Activated T-helper 1 cell treated with anti-CD3 and anti-CD28 coated beads, Interleukin-12 subunit alpha, Interleukin-12 subunit beta, Interleukin-2, Interleukin-4 antibody, amounts not matched to agents 30 ng/mL and 10 ng/mL and 1 ng/mL, durations not matched to agents 14 hours and 24 hours and 36 hours (primary cell): ENCODE results near the gene BICD1. TPM values are rescaled to one million over a fixed set of nuclear protein-coding genes. Genes with fewer than 3 reads are reported as not detected.

ENCODE experiments used
- DNase-seq: peaks from one replicate; pipeline ENCODE4 v3.0.0; 2021; ENCODE audit warnings: low spot score
- H3K27ac Mint-ChIP-seq: one replicate; pipeline ENCODE4 v1.8.0; 2021; ENCODE audit warnings: mild to moderate bottlenecking, mixed read lengths
- H3K27me3 Mint-ChIP-seq: one replicate; pipeline ENCODE4 v1.8.0; 2022; ENCODE audit warnings: mild to moderate bottlenecking, moderate library complexity, mixed read lengths; ENCODE audit not compliant: insufficient read depth
- H3K36me3 Mint-ChIP-seq: one replicate; pipeline ENCODE4 v1.8.0; 2021; ENCODE audit warnings: low read depth, mixed read lengths
- H3K4me1 Mint-ChIP-seq: one replicate; pipeline ENCODE4 v1.8.0; 2021; ENCODE audit warnings: low read depth, mixed read lengths
- H3K4me3 Mint-ChIP-seq: one replicate; pipeline ENCODE4 v1.8.0; 2021; ENCODE audit warnings: mild to moderate bottlenecking, moderate library complexity, mixed read lengths
- H3K9me3 Mint-ChIP-seq: one replicate; pipeline ENCODE4 v1.8.0; 2021; ENCODE audit warnings: mixed read lengths
- intact Hi-C: fragments of 100-400 bp; cut with micrococcal nuclease; formaldehyde crosslinking; loops from one replicate; pipeline ENCODE4 v1.15.1; 2024
- total RNA-seq: library from RNA; stranded (reverse); gene quantifications from 2 replicates; pipeline ENCODE4 v1.2.3, GENCODE V29; 2022

Gene BICD1
- 20.9 and 22.2 TPM in 2 replicates for total RNA-seq

GRCh38 chr12:32106517-32107358 is at the start of gene BICD1:
BICD1 (plus strand) TSS chr12:32106847; CDS start chr12:32107332, 485 bp downstream.
- H3K9me3 Mint-ChIP-seq = no peaks in the 10 kb centered on the region
- peaks cover 19% of the 10 kb centered on the region for H3K27me3 Mint-ChIP-seq
- peak; percentile 76 for DNase-seq
- H3K4me1 Mint-ChIP-seq = peaks cover 36% of the 10 kb centered on the region
- peak within 1 kb of the TSS; percentile 87 for H3K27ac Mint-ChIP-seq
- intact Hi-C loops = loop anchor here (1.0 to 10.0 kb wide), 14 partner anchors 28 to 1918 kb away; partner anchors contain the start of genes ALG10, AMN1, ETFBKMT and RESF1
- H3K36me3 Mint-ChIP-seq = peaks cover 11% of the 10 kb centered on the region
- H3K4me3 Mint-ChIP-seq = peak within 1 kb of the TSS; percentile 98

DNA sequence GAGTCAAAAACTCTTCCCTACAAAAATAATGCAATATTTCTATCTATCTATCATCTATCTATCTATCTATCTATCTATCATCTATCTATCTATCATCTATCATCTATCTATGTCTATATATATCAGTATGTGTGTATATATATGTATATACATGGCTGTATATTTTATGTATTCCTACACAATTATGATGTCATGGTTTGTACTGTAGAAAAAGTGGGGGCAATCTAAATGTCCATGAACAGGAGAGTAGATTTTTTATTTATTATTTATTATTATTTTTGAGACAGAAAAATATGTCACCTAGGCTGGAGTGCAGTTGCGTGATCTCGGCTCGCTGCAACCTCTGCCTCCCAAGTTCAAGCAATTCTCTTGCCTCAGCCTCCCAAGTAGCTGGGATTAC is 45.6 kb upstream of the BICD1 start:
- Mint-ChIP-seq H3K36me3 (no peaks in the 10 kb centered on the region), H3K9me3 (no peaks in the 10 kb centered on the region), H3K4me3 (no peak overlapping the region), H3K27me3 (no peaks in the 10 kb centered on the region), H3K27ac (no peak overlapping the region), H3K4me1 (no peaks in the 10 kb centered on the region)
- intact Hi-C loops = loop anchor here (2.0 kb wide), 3 partner anchors 34 to 244 kb away; no protein-coding TSS in a partner anchor
- DNase-seq = no peak

- no peak overlapping the region for H3K27ac Mint-ChIP-seq
- H3K27me3 Mint-ChIP-seq = no peaks in the 10 kb centered on the region
- H3K4me3 Mint-ChIP-seq = no peak overlapping the region
- no peaks in the 10 kb centered on the region for H3K9me3 Mint-ChIP-seq
- H3K4me1 Mint-ChIP-seq = no peaks in the 10 kb centered on the region
- intact Hi-C loops = no loop called here
- H3K36me3 Mint-ChIP-seq = no peaks in the 10 kb centered on the region
- DNase-seq = no peak
Measured at GRCh38 chr12:32062881-32063280, 43.8 kb upstream of the BICD1 start.

DNA sequence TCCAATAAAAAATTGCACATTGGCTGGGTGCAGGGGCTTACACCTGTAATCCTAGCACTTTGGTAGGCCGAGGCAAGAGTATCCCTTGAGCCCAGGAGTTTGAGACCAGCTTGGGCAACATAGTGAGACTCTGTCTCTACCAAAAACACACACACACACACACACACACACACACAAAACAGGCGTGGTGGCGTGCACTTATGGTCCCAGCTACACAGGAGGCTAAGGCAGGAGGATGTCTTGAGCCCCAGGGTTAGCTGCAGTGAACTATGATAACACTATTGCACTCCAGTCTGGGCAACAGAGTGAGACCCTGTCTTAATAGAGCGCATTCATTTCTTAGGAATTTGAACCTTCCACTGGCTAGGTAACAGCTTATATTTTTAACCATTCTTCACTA is 42.9 kb upstream of the BICD1 start:
- no peak for DNase-seq
- H3K4me1 Mint-ChIP-seq = no peaks in the 10 kb centered on the region
- intact Hi-C loops = no loop called here
- no peaks in the 10 kb centered on the region for H3K27me3 Mint-ChIP-seq
- H3K9me3 Mint-ChIP-seq = no peaks in the 10 kb centered on the region
- H3K36me3 Mint-ChIP-seq = no peaks in the 10 kb centered on the region
- H3K4me3 Mint-ChIP-seq = no peak overlapping the region
- no peak overlapping the region for H3K27ac Mint-ChIP-seq

GRCh38 chr12:32066206-32066605 is 40.4 kb upstream of the BICD1 start:
- Mint-ChIP-seq H3K36me3 (no peaks in the 10 kb centered on the region), H3K9me3 (no peaks in the 10 kb centered on the region), H3K4me1 (no peaks in the 10 kb centered on the region), H3K4me3 (no peak overlapping the region), H3K27ac (no peak overlapping the region), H3K27me3 (no peaks in the 10 kb centered on the region)
- intact Hi-C loops = no loop called here
- DNase-seq = no peak

- intact Hi-C loops = no loop called here
- H3K27ac Mint-ChIP-seq = no peak overlapping the region
- peaks cover 2% of the 10 kb centered on the region for H3K27me3 Mint-ChIP-seq
- no peak for DNase-seq
- H3K4me3 Mint-ChIP-seq = no peak overlapping the region
- H3K36me3 Mint-ChIP-seq = no peaks in the 10 kb centered on the region
- no peaks in the 10 kb centered on the region for H3K4me1 Mint-ChIP-seq
- peaks cover 3% of the 10 kb centered on the region for H3K9me3 Mint-ChIP-seq
Measured at GRCh38 chr12:32069071-32069470, 37.6 kb upstream of the BICD1 start.

DNA sequence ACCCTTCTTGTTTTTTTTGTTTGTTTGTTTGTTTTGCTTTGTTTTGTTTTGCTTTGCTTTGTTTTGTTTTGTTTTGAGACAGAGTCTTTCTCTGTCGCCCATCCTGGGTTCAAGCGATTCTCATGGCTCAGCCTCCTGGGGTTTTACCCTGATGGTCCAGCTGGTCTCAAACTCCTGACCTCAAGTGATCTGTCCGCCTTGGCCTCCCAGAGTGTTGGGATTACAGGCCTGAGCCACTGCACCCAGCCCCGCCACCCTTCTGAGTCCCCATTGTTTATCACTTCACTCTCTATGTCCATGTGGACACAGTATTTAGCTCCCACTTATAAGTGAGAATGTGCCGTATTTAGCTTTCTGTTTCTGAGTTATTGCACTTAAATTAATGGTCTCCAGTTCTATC is 36.9 kb upstream of the BICD1 start:
- no peak for DNase-seq
- intact Hi-C loops = no loop called here
- H3K4me3 Mint-ChIP-seq = no peak overlapping the region
- no peak overlapping the region for H3K27ac Mint-ChIP-seq
- peaks cover 4% of the 10 kb centered on the region for H3K27me3 Mint-ChIP-seq
- H3K4me1 Mint-ChIP-seq = no peaks in the 10 kb centered on the region
- H3K36me3 Mint-ChIP-seq = no peaks in the 10 kb centered on the region
- H3K9me3 Mint-ChIP-seq = peaks cover 3% of the 10 kb centered on the region

GRCh38 chr12:32070370-32070769 is 36.3 kb upstream of the BICD1 start:
- no peak overlapping the region for H3K27ac Mint-ChIP-seq
- H3K9me3 Mint-ChIP-seq = peaks cover 3% of the 10 kb centered on the region
- intact Hi-C loops = no loop called here
- no peaks in the 10 kb centered on the region for H3K4me1 Mint-ChIP-seq
- no peaks in the 10 kb centered on the region for H3K36me3 Mint-ChIP-seq
- peaks cover 4% of the 10 kb centered on the region for H3K27me3 Mint-ChIP-seq
- no peak for DNase-seq
- no peak overlapping the region for H3K4me3 Mint-ChIP-seq

- Mint-ChIP-seq H3K27ac (no peak overlapping the region), H3K4me1 (no peaks in the 10 kb centered on the region), H3K4me3 (no peak overlapping the region), H3K9me3 (peaks cover 3% of the 10 kb centered on the region), H3K36me3 (no peaks in the 10 kb centered on the region), H3K27me3 (peaks cover 4% of the 10 kb centered on the region)
- intact Hi-C loops = no loop called here
- DNase-seq = no peak
Measured at GRCh38 chr12:32072102-32072501, 34.5 kb upstream of the BICD1 start.

- DNase-seq = no peak
- no peak overlapping the region for H3K4me3 Mint-ChIP-seq
- intact Hi-C loops = no loop called here
- H3K36me3 Mint-ChIP-seq = no peaks in the 10 kb centered on the region
- peaks cover 4% of the 10 kb centered on the region for H3K27me3 Mint-ChIP-seq
- H3K27ac Mint-ChIP-seq = no peak overlapping the region
- peaks cover 3% of the 10 kb centered on the region for H3K9me3 Mint-ChIP-seq
- no peaks in the 10 kb centered on the region for H3K4me1 Mint-ChIP-seq
Measured at GRCh38 chr12:32074432-32074831, 32.2 kb upstream of the BICD1 start.

DNA sequence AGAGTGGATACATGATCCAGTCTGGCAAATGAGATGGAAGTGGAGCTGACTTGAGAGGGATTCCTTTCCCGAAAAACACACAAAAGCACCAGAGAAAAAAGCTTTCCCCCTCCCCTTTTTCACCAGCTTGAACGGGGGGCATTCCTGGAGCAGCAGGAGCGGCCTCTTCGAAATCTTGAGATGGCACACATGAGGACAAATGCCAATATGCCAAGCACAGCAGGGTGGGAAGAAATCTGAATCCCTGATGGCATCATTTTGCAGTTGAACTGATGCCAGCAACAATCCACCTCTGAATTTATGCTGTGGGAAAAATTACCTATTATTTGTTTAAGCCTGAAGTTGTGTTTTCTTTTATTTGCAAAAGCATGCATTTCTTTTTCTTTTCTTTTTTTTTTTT is 29.7 kb upstream of the BICD1 start:
- peaks cover 4% of the 10 kb centered on the region for H3K27me3 Mint-ChIP-seq
- no peak for DNase-seq
- H3K27ac Mint-ChIP-seq = no peak overlapping the region
- H3K9me3 Mint-ChIP-seq = peaks cover 3% of the 10 kb centered on the region
- H3K36me3 Mint-ChIP-seq = no peaks in the 10 kb centered on the region
- H3K4me3 Mint-ChIP-seq = no peak overlapping the region
- intact Hi-C loops = no loop called here
- no peaks in the 10 kb centered on the region for H3K4me1 Mint-ChIP-seq

DNA sequence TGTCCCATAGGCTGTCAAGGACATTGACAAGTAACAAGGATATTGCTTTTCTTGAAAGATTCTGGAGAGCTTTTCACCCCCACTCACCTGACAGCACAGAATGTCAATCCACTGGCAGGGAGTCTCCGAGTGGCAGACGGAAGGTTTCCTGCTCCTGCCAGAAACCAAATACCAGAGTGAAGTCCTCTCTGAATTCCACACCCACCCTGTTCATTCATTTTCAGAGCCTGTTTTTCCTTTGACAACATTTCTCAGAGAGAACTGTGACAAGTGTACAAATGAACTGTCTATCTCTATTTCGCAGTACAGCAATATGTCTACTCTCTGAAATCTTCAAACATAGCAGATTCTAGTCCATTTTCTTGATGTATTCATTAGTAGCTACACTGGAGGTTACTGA is 26.2 kb upstream of the BICD1 start:
- no peaks in the 10 kb centered on the region for H3K4me1 Mint-ChIP-seq
- no peaks in the 10 kb centered on the region for H3K9me3 Mint-ChIP-seq
- intact Hi-C loops = no loop called here
- H3K36me3 Mint-ChIP-seq = no peaks in the 10 kb centered on the region
- H3K27ac Mint-ChIP-seq = no peak overlapping the region
- H3K4me3 Mint-ChIP-seq = no peak overlapping the region
- H3K27me3 Mint-ChIP-seq = peaks cover 3% of the 10 kb centered on the region
- DNase-seq = no peak

- no peaks in the 10 kb centered on the region for H3K36me3 Mint-ChIP-seq
- H3K27me3 Mint-ChIP-seq = peaks cover 3% of the 10 kb centered on the region
- H3K4me3 Mint-ChIP-seq = no peak overlapping the region
- no peaks in the 10 kb centered on the region for H3K9me3 Mint-ChIP-seq
- no peak overlapping the region for H3K27ac Mint-ChIP-seq
- H3K4me1 Mint-ChIP-seq = no peaks in the 10 kb centered on the region
- intact Hi-C loops = no loop called here
- DNase-seq = no peak
Measured at GRCh38 chr12:32083489-32083888, 23.2 kb upstream of the BICD1 start.
